Activated naive CD8-positive, alpha-beta T cell treated with anti-CD3 and anti-CD28 coated beads, Interleukin-2, amount 10 ng/mL, durations not matched to agents 7 days and 5 days (primary cell): ENCODE data around the gene GH1. TPM values are rescaled to one million over a fixed set of nuclear protein-coding genes. Genes with fewer than 3 reads are reported as not detected.
"Not testable (repeated sequence)": the region's sequence is repeated elsewhere in the genome, so short reads cannot be mapped to it uniquely, and the experiment has no call there.

Experiments used
- ATAC-seq: fragments of 150-1000 bp; cut with Tn5 transposase; one replicate; pipeline ENCODE4 v1.10.0; 2021; ENCODE audit warnings: low read depth, moderate library complexity
- POLR2A ChIA-PET: fragments of 350-600 bp; sonication (Branson Sonifier 250); formaldehyde crosslinking; loops from one replicate; lab custom pipeline; 2021; ENCODE audit warnings: antibody characterized with exemption; lab: Charles Lee
- DNase-seq: peaks from one replicate; pipeline ENCODE4 v3.0.0; 2021
- H3K27ac Mint-ChIP-seq: one replicate; pipeline ENCODE4 v1.8.0; 2022; ENCODE audit warnings: mild to moderate bottlenecking, mixed read lengths
- H3K27me3 Mint-ChIP-seq: one replicate; pipeline ENCODE4 v1.8.0; 2022; ENCODE audit warnings: mild to moderate bottlenecking, moderate library complexity, mixed read lengths
- H3K36me3 Mint-ChIP-seq: one replicate; pipeline ENCODE4 v1.8.0; 2021; ENCODE audit warnings: mild to moderate bottlenecking, mixed read lengths
- H3K4me1 Mint-ChIP-seq: one replicate; pipeline ENCODE4 v1.8.0; 2021; ENCODE audit warnings: mixed read lengths
- H3K4me3 Mint-ChIP-seq: one replicate; pipeline ENCODE4 v1.8.0; 2022; ENCODE audit warnings: mild to moderate bottlenecking, moderate library complexity, mixed read lengths
- H3K9me3 Mint-ChIP-seq: one replicate; pipeline ENCODE4 v1.8.0; 2021; ENCODE audit warnings: mixed read lengths
- total RNA-seq, 2 experiments: library from RNA; stranded (reverse); gene quantifications; one replicate each; pipeline ENCODE4 v1.2.3, GENCODE V29; 2021

GH1 gene
- total RNA-seq, 2 experiments from 2014 or later, result not detected

- H3K4me3 Mint-ChIP-seq, H3K4me1 Mint-ChIP-seq, H3K9me3 Mint-ChIP-seq, H3K27ac Mint-ChIP-seq, POLR2A ChIA-PET, ATAC-seq, DNase-seq, H3K36me3 Mint-ChIP-seq: not testable (repeated sequence)
- peaks cover 22% of the 10 kb centered on the region for H3K27me3 Mint-ChIP-seq
Measured at GRCh38 chr17:63894821-63895220, 23.8 kb downstream of the GH1 start.

- POLR2A ChIA-PET, H3K9me3 Mint-ChIP-seq, H3K36me3 Mint-ChIP-seq, DNase-seq, H3K27ac Mint-ChIP-seq, ATAC-seq, H3K4me1 Mint-ChIP-seq, H3K4me3 Mint-ChIP-seq: not testable (repeated sequence)
- H3K27me3 Mint-ChIP-seq, result peaks cover 23% of the 10 kb centered on the region
Measured at GRCh38 chr17:63894021-63894420, 24.6 kb downstream of the GH1 start.

- H3K36me3 Mint-ChIP-seq, ATAC-seq, POLR2A ChIA-PET: not testable (repeated sequence)
Measured at GRCh38 chr17:63892316-63893037, 26.2 kb downstream of the GH1 start.

GRCh38 chr17:63889026-63889848 lies 29.4 kb downstream of the GH1 start:
- H3K36me3 Mint-ChIP-seq, DNase-seq, H3K4me1 Mint-ChIP-seq, H3K9me3 Mint-ChIP-seq, H3K27ac Mint-ChIP-seq, POLR2A ChIA-PET, H3K4me3 Mint-ChIP-seq: not testable (repeated sequence)
- peak; percentile 72 for ATAC-seq
- peaks cover 30% of the 10 kb centered on the region for H3K27me3 Mint-ChIP-seq

More at GRCh38 chr17:63892316-63893037, 26.2 kb downstream of the GH1 start:
- not testable (repeated sequence) for DNase-seq, H3K4me3 Mint-ChIP-seq, H3K9me3 Mint-ChIP-seq, H3K4me1 Mint-ChIP-seq, H3K27ac Mint-ChIP-seq
- peaks cover 25% of the 10 kb centered on the region for H3K27me3 Mint-ChIP-seq

- H3K4me3 Mint-ChIP-seq, H3K36me3 Mint-ChIP-seq, H3K27ac Mint-ChIP-seq, H3K9me3 Mint-ChIP-seq, H3K4me1 Mint-ChIP-seq, DNase-seq, POLR2A ChIA-PET, ATAC-seq: not testable (repeated sequence)
- peaks cover 16% of the 10 kb centered on the region for H3K27me3 Mint-ChIP-seq
Measured at GRCh38 chr17:63885119-63885518, 33.5 kb downstream of the GH1 start.

- POLR2A ChIA-PET, result interaction anchor here (1.3 kb wide), 1 partner anchor 34 kb away, joined by 3 read pairs; no protein-coding TSS in a partner anchor
- ATAC-seq, H3K27ac Mint-ChIP-seq, H3K4me1 Mint-ChIP-seq, H3K9me3 Mint-ChIP-seq, H3K36me3 Mint-ChIP-seq, DNase-seq, H3K4me3 Mint-ChIP-seq: not testable (repeated sequence)
- peaks cover 14% of the 10 kb centered on the region for H3K27me3 Mint-ChIP-seq
Measured at GRCh38 chr17:63882626-63883126, 36.0 kb downstream of the GH1 start.

- Mint-ChIP-seq H3K27me3 (peaks cover 13% of the 10 kb centered on the region), H3K36me3 (no peaks in the 10 kb centered on the region), H3K9me3 (no peaks in the 10 kb centered on the region), H3K4me1 (peaks cover 1% of the 10 kb centered on the region), H3K4me3 (no peak within 1 kb of the TSS), H3K27ac (no peak within 1 kb of the TSS)
- DNase-seq (peak; percentile 47), ATAC-seq (peak; percentile 88)
- POLR2A ChIA-PET, result no interaction called here
Measured at GRCh38 chr17:63881935-63882601, 36.6 kb downstream of the GH1 start, which contains the start of gene GH2. GH2 (minus strand) TSS chr17:63881944; CDS start chr17:63881801, 143 bp downstream.

GRCh38 chr17:63881337-63881736 lies 37.3 kb downstream of the GH1 start:
- peaks cover 11% of the 10 kb centered on the region for H3K27me3 Mint-ChIP-seq
- ATAC-seq, H3K9me3 Mint-ChIP-seq, DNase-seq, H3K4me3 Mint-ChIP-seq, H3K36me3 Mint-ChIP-seq, H3K4me1 Mint-ChIP-seq, POLR2A ChIA-PET, H3K27ac Mint-ChIP-seq: not testable (repeated sequence)

- peaks cover 1% of the 10 kb centered on the region for H3K4me1 Mint-ChIP-seq
- ATAC-seq (no peak), DNase-seq (no peak)
- H3K4me3 Mint-ChIP-seq, result no peak overlapping the region
- H3K27me3 Mint-ChIP-seq, result peaks cover 11% of the 10 kb centered on the region
- H3K9me3 Mint-ChIP-seq, result no peaks in the 10 kb centered on the region
- H3K27ac Mint-ChIP-seq, result no peak overlapping the region
- POLR2A ChIA-PET, result no interaction called here
- no peaks in the 10 kb centered on the region for H3K36me3 Mint-ChIP-seq
Measured at GRCh38 chr17:63880706-63881105, 37.9 kb downstream of the GH1 start.

- H3K9me3 Mint-ChIP-seq, ATAC-seq, H3K27me3 Mint-ChIP-seq, H3K27ac Mint-ChIP-seq, H3K4me1 Mint-ChIP-seq, DNase-seq, H3K4me3 Mint-ChIP-seq, H3K36me3 Mint-ChIP-seq, POLR2A ChIA-PET: not testable (repeated sequence)
Measured at GRCh38 chr17:63878413-63878812, 40.2 kb downstream of the GH1 start.

GRCh38 chr17:63874693-63875092 lies 43.9 kb downstream of the GH1 start:
- H3K36me3 Mint-ChIP-seq, H3K9me3 Mint-ChIP-seq, DNase-seq, ATAC-seq, POLR2A ChIA-PET, H3K4me3 Mint-ChIP-seq, H3K4me1 Mint-ChIP-seq, H3K27ac Mint-ChIP-seq: not testable (repeated sequence)
- H3K27me3 Mint-ChIP-seq, result peaks cover 14% of the 10 kb centered on the region

- ATAC-seq, H3K9me3 Mint-ChIP-seq, H3K27ac Mint-ChIP-seq, POLR2A ChIA-PET, H3K4me1 Mint-ChIP-seq, H3K4me3 Mint-ChIP-seq, DNase-seq, H3K36me3 Mint-ChIP-seq: not testable (repeated sequence)
- H3K27me3 Mint-ChIP-seq, result peaks cover 17% of the 10 kb centered on the region
Measured at GRCh38 chr17:63874061-63874626, 44.5 kb downstream of the GH1 start.

GRCh38 chr17:63873577-63873976 lies 45.1 kb downstream of the GH1 start, which contains the start of gene CSH2:
CSH2 (minus strand) TSS chr17:63873677; CDS start chr17:63873614, 63 bp downstream.
- ATAC-seq, H3K9me3 Mint-ChIP-seq, DNase-seq, H3K27ac Mint-ChIP-seq, H3K36me3 Mint-ChIP-seq, H3K4me3 Mint-ChIP-seq, POLR2A ChIA-PET, H3K4me1 Mint-ChIP-seq: not testable (repeated sequence)
- peaks cover 21% of the 10 kb centered on the region for H3K27me3 Mint-ChIP-seq
